Sigmoid colon (tissue), 4 donors: ENCODE measurements around the gene CARM1.
A peak's percentile ranks its signal among the peaks of the same experiment; 100 is the strongest.

Experiments
- EP300 ChIP-seq, 4 donors: sonication (generic); formaldehyde crosslinking; IDR thresholded peaks; one replicate each; pipeline ENCODE4 v1.6.1; 2017; ENCODE audit warnings: antibody characterized with exemption in 4 of 4
- POLR2AphosphoS5 ChIP-seq, 4 donors: sonication (generic); formaldehyde crosslinking; IDR thresholded peaks; one replicate each; pipeline ENCODE4 v1.6.1; 2017; ENCODE audit warnings: antibody characterized with exemption in 4 of 4

GRCh38 chr19:10960314-10961072 is 89.1 kb downstream of the CARM1 start, which contains the start of gene SMARCA4:
- TF ChIP-seq EP300 (IDR thresholded peaks at IDR 0.05): no peak
- peak; percentile 96 to 99 (median 98) for TF ChIP-seq POLR2AphosphoS5 (IDR thresholded peaks at IDR 0.05)
